NCI-H2107 treated with DMSO at 0.1 percent for 48 hours (cell line): ENCODE data around the gene UST.

Source experiments
- DNase-seq: peaks from one replicate; lab custom pipeline; 2025; ENCODE audit not compliant: unreplicated experiment; lab: John Stamatoyannopoulos, UW

The UST gene

GRCh38 chr6:149107520-149107919 lies 360.7 kb downstream of the UST start:
- DNase-seq = no peak

- no peak for DNase-seq
Measured at GRCh38 chr6:149108038-149108748, 361.4 kb downstream of the UST start.

- no peak for DNase-seq
Measured at GRCh38 chr6:149108749-149109100, 361.9 kb downstream of the UST start.

- no peak for DNase-seq
Measured at GRCh38 chr6:149109397-149110070, 362.7 kb downstream of the UST start.

GRCh38 chr6:149111556-149112115 lies 364.8 kb downstream of the UST start:
- no peak for DNase-seq

- no peak for DNase-seq
Measured at GRCh38 chr6:149112976-149113375, 366.1 kb downstream of the UST start.

GRCh38 chr6:149114167-149114566 lies 367.3 kb downstream of the UST start:
- no peak for DNase-seq

GRCh38 chr6:149118737-149119653 lies 372.2 kb downstream of the UST start:
- DNase-seq = no peak

GRCh38 chr6:149122850-149123821 lies 376.3 kb downstream of the UST start:
- no peak for DNase-seq

GRCh38 chr6:149125309-149125708 lies 378.5 kb downstream of the UST start:
- no peak for DNase-seq
